NCI-H2081 treated with DMSO at 0.1 percent for 48 hours (cell line): Measurements from ENCODE around the gene CSNK2B.

Source experiments
- DNase-seq: peaks from one replicate; lab custom pipeline; 2025; lab: John Stamatoyannopoulos, UW

Gene CSNK2B

DNA sequence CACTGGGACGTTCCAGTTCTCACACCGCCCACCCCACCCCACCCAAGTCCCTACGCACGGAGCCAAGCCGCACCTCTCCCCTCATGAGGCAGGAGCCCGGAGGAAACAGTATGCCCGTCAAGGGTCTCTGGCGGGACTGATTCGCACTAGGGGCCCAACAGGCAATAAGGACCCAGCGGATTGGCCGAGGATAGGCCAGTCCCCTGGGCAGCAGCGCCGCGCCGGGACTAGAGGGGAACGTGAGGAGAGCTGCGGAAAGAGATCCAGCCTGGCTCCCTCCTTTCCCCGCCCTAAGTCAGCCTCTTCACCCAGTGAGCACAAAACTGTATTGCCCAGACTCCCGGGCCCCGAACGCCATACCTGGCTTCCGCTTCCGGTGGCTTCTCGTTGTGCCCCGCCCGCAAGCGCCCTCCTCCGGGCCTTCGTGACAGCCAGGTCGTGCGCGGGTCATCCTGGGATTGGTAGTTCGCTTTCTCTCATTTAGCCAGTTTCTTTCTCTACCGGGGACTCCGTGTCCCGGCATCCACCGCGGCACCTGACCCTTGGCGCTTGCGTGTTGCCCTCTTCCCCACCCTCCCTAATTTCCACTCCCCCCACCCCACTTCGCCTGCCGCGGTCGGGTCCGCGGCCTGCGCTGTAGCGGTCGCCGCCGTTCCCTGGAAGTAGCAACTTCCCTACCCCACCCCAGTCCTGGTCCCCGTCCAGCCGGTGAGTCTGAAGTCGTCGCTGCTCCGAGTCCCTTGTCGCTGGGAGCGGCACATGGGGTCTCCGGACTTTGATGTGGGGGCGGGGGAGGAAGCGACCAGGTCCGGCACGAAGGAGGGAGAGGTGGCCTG, at the start of gene CSNK2B:
Gene CSNK2B (plus strand): TSS at position 580 of the 836 bp plus-strand sequence. CDS start 752 bp downstream, outside the sequence.
- DNase-seq: peak; percentile 92

DNA sequence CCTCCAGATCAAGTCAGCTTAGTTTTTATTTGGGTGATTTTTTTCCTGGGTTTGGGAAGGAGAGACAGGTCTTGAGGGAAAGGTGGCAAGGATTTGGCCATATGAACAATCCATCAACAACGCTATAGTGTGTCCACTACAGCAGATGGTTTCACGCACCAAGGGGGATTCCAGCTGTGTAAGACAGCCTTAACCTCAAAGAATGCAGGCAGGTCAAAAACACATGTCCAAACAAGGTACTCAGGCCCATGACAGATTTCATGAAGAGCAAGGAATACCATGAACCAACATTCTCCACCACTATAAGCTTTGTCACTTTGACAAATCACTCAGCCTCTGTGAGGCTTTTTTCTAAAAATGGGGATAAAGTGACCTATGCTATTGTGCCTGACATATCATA, 48.9 kb upstream of the CSNK2B start:
- DNase-seq: no peak

DNA sequence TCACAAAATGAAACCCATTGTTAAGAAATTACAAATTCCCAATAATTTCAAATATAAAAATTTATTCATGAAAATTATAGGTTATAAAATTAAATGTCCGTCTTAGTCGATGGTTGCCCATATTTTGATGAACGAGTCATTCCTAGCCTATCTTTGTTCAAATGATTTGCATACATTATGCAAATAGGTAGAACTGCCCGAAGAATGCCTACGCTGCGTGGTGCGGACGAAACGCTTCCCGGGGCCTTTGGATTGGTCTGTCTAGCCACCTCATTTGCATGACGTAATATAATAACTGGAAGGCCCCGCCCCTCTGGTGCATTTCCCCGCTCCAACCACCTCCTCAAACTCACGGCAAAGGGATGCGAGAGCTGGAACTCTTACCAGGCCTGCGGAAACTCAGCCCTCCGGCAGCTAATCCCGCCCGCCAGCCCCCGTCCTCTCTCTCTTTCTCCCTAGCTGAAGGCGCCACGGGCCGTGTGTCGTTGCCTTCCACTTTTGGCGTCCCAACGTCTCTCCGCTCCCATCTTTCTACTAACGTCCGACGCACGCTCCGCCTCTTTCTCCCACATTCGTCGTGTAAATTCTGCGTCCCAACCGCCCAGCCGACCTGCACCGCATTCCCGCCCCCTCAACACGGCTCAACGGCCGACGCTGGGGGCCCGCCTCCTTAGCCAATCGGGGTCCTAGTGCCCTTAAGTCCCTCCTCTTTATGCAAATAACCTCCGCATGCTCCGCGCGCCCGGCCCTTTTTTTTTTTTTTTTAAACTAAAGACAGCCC, 45.9 kb upstream of the CSNK2B start:
- peak; percentile 92 for DNase-seq

DNA sequence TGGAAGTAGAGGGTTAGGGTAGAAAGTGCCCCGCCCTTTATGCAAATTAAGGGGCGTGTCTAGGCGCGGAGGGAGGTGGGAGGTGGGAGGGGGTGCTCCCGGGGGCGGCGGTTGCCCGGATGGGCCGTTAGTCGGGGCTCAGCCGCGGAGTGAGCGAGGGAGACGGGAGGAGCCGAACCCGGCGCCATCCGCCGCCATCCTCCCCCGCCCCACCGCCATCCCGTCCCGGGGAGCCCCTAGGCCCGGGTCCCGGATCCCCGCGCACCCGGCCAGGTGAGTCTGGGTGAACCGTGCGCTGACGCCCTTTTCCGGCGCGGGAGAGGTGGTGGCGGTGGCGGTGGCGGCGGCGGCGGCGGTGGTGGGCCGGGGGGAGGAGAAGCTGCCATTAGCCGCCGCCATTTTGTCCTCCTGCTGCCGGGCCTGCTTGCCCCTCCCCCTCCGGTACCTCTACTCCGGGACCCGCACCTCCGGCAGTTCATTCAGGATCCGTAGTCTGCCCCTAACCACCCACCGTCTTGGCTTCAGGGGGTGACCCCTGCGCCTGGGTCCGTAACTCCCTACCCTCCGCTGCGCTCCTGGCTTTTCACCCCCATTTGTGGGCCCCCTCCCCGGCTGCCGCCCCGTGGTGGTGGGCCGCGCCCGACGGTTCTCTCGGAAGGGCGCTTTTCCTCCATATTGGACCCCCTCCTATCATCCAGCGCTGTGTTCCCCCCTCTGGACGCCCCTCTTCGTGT, 45.1 kb upstream of the CSNK2B start, which contains the start of gene PRRC2A:
Gene PRRC2A (plus strand): TSS at position 130 of the 734 bp plus-strand sequence. CDS start 2,075 bp downstream, outside the sequence.
- DNase-seq: no peak

DNA sequence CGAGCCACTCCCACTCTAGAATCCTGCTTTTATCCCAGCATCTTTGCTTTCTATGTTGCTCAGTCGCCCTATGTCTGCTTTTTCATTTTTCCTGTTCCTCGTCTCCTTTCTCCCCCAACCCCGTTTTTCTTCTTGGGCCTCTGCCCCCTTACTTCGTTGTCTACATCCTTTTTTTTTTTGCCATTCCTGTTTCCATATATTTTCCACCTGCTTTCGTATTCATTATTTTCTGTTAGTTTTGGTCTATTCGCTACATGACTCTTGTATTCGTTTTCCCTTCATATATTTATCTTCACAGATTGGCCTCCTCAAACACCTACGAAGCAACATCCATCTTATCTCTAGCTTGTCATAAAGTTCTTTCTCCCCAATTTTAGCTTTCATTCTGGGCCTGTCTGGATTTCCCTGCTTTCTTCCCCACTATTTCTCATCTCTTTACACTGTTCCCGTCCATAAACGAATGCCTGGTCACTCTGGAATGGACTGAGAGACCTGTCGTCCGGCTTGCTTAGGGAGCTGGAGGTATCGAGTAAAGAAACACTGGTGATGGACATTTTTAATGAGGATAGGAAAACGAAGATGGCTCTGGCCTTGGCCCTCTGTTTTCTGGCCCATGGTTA, 44.5 kb upstream of the CSNK2B start:
- DNase-seq: no peak

DNA sequence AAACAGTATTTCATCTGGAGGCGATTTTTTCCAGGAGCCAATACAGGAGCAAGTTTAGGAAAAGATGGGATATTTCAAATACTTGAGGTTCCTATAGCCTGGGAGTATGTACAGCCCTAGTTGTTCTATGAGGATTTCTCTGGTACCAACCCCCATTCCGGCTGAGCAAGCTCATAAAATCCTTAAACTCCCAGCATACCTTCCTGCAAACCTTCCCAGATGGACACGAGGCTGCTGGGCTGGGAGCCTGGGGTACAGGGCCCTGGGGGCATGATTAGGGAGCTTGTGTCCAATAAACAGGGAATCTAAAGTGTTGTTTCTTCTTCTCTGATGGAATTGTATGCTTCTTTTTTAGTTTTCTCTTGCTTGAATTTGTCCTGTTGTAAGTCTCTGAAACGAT, 43.9 kb upstream of the CSNK2B start:
- DNase-seq: no peak

DNA sequence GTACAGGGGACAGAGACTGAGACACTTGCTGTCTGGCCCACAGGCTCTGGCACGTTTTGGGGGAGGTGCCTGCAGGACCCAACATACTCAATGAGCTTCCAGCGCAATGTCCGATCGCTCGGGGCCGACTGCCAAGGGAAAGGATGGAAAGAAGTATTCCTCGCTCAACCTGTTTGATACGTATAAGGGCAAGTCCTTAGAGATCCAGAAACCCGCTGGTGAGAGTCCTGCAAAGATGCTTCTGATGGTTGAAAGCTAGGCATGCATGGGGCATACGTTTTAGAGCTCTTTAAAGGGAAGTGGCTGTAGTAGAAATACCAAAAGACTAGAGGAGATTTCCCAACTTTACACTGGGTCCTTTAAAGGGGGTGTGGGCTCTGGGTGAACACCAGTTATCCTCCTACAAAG, 43.2 kb upstream of the CSNK2B start:
- DNase-seq: no peak

DNA sequence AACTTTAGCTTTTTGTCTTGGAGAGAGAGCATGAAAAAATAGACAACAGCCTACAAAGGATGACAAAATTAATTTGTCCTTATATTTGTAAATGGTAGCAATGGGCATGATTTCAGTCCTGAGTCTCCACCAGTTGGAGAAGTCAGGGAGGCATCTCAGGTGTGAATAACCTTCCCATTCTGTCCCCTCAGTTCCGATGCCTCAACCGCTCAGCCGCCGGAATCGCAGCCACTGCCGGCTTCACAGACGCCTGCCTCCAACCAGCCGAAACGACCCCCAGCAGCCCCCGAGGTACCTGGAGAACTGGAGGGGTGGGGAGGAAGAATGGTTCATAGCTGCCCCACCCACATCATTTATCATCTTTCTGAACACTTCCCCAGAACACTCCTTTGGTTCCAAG, 41.8 kb upstream of the CSNK2B start:
- DNase-seq: no peak

DNA sequence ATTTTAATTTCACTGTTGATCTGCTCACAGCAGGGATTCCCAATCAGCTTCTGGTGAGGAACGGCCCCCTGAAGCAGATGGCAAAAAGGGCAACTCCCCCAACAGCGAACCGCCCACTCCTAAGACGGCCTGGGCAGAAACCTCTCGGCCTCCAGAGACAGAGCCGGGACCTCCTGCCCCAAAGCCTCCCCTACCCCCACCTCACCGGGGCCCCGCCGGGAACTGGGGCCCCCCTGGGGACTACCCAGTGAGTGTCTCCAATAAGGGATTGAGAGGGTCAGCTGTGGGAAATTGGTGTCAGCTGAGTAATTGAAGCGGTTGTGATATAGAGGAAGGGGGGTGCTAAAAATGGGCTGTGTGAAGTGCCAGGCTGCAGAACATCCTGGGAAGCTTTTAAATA, 38.9 kb upstream of the CSNK2B start:
- DNase-seq: no peak

DNA sequence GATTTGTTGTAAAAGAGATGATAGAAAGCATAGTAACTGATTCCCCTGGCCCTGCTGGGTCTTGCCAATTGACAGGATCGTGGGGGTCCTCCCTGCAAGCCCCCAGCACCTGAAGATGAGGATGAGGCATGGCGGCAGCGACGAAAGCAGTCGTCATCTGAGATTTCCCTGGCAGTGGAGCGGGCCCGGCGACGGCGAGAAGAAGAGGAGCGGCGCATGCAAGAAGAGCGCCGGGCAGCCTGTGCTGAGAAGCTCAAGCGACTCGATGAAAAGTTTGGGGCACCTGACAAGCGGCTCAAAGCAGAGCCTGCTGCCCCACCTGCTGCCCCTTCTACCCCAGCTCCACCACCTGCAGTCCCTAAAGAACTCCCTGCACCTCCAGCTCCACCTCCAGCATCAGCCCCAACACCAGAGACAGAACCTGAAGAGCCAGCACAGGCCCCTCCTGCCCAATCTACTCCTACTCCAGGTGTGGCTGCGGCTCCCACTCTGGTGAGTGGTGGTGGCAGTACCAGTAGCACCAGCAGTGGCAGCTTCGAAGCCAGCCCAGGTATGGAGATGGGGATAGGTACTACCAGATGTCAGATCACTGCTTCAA, 38.1 kb upstream of the CSNK2B start:
- no peak for DNase-seq

DNA sequence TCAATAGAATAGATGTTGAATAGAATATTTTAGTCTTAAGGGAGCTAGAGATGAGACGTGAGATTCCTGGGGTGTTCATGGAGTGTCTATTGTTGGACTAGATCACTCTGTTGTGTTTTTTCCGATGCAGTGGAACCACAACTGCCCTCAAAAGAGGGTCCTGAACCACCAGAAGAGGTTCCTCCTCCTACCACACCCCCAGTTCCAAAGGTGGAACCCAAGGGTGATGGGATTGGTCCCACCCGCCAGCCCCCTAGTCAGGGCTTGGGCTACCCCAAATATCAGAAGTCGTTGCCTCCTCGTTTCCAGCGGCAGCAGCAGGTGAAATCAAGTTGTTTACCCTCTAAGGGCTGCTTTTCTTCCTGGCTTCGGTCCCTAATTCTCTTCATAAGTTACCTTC, 36.9 kb upstream of the CSNK2B start:
- DNase-seq: no peak

DNA sequence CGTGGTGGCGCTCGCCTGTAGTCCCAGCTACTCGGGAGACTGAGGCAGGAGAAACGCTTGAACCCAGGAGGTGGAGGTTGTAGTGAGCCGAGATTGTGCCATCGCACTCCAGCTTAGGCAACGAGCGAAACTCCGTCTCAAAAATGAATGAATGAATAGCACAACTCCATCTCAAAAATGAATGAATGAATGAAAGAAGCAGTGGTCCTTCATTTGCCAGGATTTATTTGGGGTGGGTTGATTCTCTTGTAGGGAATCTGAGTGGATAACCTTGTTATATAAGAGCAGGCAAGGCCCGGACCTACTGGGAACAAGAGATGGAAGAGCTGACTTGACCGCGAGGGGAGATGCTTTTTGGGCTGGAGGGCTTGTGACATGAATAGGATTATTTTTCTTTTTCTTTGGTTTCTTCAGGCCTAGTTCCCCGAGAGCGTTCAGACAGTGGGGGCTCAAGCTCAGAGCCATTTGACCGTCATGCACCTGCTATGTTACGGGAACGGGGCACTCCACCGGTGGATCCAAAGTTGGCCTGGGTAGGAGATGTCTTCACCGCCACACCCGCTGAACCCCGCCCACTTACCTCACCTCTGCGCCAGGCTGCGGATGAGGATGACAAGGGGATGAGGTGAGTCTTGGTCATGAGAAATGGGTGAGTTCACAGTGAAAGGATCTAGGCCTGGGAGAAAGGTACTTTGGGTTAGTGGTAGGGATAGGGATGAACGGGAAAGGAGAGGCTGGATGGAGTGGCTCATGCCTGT, 35.5 kb upstream of the CSNK2B start:
- DNase-seq: no peak

DNA sequence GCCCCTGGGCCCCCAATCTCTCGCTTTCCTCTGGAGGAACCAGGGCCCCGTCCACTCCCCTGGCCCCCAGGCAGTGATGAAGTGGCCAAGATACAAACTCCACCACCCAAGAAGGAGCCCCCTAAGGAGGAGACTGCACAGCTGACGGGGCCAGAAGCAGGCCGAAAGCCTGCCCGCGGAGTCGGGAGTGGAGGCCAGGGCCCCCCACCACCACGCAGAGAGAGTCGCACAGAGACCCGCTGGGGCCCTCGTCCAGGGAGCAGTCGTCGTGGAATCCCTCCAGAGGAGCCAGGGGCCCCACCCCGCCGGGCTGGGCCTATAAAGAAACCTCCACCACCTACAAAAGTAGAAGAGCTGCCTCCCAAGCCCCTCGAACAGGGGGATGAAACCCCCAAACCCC, 34.7 kb upstream of the CSNK2B start:
- no peak for DNase-seq

DNA sequence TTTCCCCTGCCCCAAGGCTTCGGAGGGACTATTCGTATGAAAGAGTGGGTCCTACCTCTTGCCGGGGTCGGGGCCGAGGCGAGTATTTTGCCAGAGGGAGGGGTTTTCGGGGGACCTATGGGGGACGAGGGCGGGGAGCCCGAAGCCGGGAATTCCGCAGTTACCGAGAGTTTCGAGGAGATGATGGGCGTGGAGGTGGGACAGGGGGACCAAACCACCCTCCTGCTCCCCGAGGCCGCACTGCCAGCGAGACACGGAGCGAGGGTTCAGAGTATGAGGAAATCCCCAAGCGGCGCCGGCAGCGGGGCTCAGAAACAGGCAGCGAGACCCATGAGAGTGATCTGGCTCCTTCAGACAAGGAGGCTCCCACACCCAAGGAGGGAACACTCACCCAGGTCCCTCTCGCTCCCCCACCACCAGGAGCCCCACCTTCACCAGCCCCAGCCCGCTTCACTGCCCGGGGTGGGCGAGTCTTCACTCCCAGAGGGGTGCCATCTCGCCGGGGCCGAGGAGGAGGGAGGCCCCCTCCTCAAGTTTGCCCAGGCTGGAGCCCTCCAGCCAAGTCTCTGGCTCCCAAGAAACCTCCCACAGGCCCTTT, 34.1 kb upstream of the CSNK2B start:
- DNase-seq: no peak

DNA sequence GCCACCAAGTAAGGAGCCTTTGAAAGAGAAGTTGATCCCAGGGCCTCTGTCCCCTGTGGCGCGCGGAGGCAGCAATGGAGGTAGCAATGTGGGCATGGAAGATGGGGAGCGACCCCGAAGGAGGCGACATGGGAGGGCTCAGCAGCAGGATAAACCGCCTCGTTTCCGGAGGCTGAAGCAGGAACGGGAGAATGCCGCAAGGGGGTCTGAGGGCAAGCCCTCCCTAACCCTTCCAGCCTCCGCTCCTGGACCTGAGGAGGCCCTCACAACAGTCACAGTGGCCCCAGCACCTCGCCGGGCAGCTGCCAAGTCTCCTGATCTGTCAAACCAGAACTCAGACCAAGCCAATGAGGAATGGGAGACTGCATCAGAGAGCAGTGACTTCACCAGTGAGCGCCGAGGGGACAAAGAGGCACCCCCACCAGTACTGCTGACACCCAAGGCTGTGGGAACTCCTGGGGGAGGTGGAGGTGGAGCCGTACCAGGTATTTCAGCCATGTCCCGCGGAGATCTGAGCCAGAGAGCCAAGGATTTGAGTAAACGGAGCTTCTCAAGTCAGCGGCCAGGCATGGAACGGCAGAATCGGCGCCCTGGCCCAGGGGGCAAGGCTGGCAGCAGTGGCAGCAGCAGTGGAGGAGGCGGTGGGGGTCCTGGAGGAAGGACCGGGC, 33.5 kb upstream of the CSNK2B start:
- no peak for DNase-seq

DNA sequence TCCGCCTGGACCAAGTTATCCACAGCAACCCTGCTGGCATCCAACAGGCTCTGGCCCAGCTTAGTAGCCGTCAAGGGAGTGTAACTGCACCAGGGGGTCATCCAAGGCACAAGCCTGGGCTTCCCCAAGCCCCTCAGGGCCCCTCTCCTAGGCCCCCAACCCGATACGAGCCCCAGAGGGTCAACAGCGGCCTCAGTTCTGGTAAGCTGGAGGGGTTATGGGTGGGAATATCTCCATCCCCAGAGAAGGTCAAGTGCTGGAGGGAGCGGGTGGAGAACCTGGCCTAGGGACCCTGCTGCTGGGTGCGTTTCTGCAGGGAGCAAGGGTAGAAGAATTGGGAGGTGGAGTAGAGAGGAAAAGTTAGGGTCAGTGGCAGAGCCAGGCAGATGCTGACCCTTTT, 32.4 kb upstream of the CSNK2B start:
- no peak for DNase-seq

DNA sequence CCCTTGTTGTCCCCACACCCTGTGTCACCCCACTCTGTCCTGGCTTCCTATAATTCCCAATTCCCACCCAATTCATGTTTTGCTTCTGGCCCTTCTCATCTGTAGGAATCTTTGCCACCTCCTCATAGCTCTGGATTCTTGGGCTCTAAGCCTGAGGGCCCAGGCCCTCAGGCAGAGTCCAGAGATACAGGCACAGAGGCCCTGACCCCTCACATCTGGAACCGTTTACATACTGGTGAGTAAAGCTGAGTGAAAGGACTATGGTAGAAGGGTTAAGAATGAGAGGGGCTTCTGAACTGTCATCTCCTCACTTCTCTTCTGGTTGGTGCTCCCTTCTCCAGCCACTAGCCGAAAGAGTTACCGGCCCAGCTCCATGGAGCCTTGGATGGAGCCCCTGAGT, 31.7 kb upstream of the CSNK2B start:
- no peak for DNase-seq

DNA sequence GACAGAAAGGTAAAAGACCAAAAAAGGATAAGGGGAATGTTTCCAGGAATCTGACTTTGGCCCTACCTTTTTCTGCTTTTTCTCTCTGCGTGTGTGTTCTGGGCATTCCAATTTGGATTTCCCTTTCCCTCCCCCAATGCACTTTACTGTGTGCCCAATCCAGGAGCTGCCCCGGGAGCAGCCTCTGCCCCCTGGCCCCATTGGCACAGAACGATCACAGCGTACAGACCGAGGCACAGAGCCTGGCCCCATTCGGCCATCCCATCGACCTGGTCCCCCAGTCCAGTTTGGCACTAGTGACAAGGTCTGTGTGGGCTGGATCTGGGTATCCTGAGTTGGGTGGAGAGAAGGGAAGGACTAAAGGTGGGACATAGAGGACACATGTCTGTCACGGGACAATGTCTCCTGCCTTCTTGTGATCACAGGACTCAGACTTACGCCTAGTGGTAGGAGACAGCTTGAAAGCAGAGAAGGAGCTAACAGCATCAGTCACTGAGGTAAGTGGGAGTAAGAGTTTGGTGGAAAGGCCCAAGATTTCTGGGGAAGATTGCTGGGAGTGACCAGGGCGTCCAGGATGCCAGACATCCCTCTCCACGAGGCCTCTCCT, 30.8 kb upstream of the CSNK2B start:
- no peak for DNase-seq
